ENCODE results near the gene SEC16A. TPM values are rescaled to one million over a fixed set of nuclear protein-coding genes. Genes with fewer than 3 reads are reported as not detected.

Gene SEC16A, protein sequence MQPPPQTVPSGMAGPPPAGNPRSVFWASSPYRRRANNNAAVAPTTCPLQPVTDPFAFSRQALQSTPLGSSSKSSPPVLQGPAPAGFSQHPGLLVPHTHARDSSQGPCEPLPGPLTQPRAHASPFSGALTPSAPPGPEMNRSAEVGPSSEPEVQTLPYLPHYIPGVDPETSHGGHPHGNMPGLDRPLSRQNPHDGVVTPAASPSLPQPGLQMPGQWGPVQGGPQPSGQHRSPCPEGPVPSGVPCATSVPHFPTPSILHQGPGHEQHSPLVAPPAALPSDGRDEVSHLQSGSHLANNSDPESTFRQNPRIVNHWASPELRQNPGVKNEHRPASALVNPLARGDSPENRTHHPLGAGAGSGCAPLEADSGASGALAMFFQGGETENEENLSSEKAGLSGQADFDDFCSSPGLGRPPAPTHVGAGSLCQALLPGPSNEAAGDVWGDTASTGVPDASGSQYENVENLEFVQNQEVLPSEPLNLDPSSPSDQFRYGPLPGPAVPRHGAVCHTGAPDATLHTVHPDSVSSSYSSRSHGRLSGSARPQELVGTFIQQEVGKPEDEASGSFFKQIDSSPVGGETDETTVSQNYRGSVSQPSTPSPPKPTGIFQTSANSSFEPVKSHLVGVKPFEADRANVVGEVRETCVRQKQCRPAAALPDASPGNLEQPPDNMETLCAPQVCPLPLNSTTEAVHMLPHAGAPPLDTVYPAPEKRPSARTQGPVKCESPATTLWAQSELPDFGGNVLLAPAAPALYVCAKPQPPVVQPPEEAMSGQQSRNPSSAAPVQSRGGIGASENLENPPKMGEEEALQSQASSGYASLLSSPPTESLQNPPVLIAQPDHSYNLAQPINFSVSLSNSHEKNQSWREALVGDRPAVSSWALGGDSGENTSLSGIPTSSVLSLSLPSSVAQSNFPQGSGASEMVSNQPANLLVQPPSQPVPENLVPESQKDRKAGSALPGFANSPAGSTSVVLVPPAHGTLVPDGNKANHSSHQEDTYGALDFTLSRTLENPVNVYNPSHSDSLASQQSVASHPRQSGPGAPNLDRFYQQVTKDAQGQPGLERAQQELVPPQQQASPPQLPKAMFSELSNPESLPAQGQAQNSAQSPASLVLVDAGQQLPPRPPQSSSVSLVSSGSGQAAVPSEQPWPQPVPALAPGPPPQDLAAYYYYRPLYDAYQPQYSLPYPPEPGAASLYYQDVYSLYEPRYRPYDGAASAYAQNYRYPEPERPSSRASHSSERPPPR (N-terminal part only)
- 18.2 and 24.9 TPM in 2 replicates for total RNA-seq

DNA sequence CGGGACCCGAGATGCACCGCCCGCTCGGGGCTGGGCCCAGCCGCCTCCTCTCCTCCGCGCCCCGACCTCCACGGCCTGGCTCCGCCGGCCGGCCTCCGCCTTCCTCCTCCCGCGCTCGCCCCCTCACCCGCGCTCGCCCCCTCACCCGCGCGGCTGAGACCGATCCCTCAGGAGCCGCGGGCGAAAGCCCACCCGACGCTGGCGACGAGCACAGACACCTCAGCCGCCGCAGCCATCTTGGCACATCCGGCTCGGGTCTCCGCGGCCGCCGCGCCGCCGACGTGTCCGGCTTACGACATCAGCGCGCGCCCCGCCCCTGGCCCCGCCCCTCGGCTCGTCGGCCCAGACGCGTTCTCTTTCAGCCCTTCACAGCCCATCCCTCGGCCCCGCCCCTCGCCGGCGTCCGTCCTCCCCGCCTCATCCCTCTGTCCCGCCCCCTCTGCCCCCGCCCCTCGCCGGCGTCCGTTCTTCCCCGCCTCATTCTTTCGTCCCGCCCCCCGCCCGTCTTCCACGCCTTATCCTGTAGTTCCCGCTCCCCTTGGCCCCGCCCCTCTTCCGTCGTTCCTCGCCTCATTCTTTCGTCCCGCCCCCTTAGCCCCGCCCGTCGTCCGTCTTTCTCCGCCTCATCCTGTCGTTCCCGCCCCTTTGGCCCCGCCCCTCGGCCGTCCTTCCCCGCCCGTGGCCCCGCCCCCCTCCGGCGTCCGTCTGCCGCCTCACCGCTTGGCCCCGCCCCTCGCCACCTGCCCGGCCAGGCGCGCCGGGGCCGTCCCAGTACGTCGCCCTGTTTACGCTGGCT, at the start of gene SEC16A:
SEC16A (minus strand) TSS at position 248 of the 796 bp plus-strand sequence. CDS start 5,425 bp downstream, outside the sequence.

DNA sequence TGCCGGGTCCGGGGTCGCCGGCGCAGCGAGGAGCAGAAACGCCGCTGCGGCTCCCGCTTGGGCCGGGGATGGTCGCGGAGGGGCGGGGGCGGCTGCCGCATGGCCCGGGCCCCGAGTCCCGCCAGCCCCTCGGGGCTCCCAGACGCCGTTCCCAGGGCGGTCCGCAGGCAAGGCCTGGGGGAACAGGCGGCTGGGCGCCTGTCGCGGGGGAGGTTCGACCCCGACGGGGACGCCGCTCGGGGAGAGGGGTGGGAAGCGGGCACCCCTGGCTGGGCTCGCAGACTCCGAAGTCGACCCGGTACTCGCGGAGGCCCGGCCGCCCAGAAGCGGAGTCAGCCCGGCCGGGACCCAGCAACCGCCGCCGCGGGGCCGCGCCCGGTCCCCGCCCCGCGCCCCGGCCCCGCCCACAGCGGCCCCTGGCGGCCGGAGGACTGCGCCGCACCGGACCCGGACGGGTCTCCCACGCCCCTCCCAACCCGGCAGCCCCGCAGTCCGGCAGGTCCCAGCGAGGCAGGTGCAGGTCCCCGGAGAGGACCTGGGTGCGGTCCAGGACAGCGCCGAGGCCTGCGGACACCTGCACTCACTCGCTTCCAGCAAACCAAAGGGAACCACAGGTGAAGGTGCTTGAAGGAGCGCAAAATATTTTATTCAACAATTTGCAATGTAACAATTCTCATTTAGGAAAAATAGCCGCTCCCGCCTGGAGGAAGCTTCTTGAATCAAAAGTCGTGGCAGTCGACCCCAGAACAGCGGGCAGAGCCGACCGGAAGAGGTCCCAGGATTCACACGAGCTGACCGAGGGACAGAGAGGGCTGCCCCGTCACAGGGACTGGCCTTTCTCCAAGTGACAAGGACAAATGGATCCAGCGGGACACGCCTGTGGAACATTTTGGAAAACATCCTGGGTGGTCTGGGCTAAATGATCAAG, 43.1 kb downstream of the SEC16A start, which contains the start of gene INPP5E:
INPP5E (minus strand) TSS at position 365 of the 928 bp plus-strand sequence. CDS start 426 bp downstream, outside the sequence.

DNA sequence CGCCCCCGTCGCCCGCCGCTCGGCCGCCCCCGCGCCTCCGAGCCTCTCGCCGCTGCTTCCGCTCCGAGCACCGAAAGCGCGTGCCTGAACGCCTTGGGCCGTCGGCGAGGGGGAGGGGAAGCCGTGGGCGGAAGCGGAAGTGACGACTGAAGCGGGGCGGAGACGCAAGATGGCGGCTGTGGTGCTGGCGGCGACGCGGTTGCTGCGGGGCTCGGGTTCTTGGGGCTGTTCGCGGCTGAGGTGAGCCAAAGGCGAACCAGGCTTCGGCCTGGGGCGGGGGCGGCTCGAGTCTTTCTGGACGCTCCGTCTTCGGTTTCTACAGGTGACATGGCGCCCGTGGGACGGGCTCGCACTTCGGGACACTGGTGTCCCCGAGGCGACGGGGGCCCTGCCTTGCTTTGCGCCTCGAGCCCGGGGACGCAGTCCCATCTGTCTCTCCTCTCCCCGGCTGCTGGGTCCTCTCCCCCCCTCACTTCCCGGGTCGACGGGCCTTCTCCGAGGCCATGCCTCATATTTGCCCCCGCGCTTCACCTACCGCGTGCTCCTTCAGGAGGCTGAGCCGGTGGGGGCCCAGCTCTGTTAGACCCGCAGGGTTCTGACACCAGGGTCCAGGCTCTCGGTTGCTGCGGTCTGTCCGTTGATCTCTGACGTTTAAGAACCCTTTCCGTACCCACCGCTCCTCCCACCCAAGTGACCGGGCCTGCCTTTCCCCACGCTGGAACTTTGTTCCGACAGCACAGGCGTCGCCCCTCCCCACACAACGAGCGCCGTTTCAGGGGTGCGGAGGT, 72.1 kb downstream of the SEC16A start, which contains the start of the genes ENTR1 and PMPCA:
ENTR1 (minus strand) TSS at position 115 of the 788 bp plus-strand sequence. CDS start 217 bp downstream, outside the sequence.
PMPCA (plus strand) TSS at position 159 of the 788 bp plus-strand sequence; CDS start at position 170, 11 bp downstream.

DNA sequence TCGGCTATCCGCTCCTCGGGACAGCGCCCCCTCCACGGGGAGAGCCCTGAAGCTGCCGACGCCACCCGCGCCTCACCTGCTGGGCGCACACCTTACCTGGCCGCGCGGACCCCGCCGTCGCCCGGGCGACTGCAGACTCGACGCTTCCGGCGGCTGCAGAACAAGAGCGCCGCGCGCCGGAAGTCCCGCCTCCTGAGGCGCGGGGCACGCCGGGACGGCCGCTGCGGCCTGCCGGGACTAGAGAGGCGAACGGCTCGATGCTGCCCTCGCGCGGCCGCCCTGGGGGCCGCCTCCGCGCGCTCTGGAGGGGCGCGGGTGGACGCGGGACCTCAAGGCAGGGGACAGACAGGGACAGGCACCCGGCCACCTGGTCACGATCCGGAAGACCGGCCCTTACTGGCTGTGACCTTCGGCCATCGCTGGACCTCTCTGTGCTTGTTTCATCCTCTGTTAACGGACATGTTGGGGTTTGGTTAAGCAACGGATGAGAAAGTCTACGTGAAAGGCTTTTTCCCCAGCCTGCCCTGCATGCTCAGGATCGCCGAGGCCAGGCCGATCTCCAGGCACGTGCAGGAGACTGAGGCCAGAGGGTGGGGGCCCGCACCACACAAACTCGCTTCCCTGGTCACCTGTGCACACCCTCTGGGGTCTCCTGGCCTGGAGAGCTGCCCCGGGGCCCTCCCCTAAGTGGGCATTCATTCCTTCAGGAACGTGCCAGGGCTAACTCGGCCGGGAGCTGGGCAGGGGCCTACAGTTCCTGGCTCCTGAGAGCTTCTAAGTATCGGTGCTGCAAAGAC, 82.6 kb downstream of the SEC16A start, which contains the start of gene SNAPC4:
SNAPC4 (minus strand) TSS at position 133 of the 797 bp plus-strand sequence. CDS start 1,742 bp downstream, outside the sequence.

Other genes with a start within 250 kb of the SEC16A start
- 8.6 and 9.9 TPM in 2 replicates for gene QSOX2, start 237.2 kb downstream of the SEC16A start, total RNA-seq
- under 0.01 TPM in 2 replicates for gene CCDC187, start 178.9 kb downstream of the SEC16A start, total RNA-seq
- gene GPSM1, start 155.5 kb downstream of the SEC16A start, total RNA-seq = 41.7 and 50.7 TPM in 2 replicates
- gene DNLZ, start 119.3 kb downstream of the SEC16A start, total RNA-seq = 9.9 and 16.5 TPM in 2 replicates
- 2.6 and 4.1 TPM in 2 replicates for gene CARD9, start 109.4 kb downstream of the SEC16A start, total RNA-seq
- 4.9 and 6.5 TPM in 2 replicates for gene SNAPC4, start 82.9 kb downstream of the SEC16A start, total RNA-seq
- gene ENTR1, start 72.4 kb downstream of the SEC16A start, total RNA-seq = 22.9 and 24.6 TPM in 2 replicates
- 31.4 and 37.7 TPM in 2 replicates for gene PMPCA, start 72.4 kb downstream of the SEC16A start, total RNA-seq
- gene INPP5E, start 43.2 kb downstream of the SEC16A start, total RNA-seq = 5.2 and 5.3 TPM in 2 replicates
- gene NOTCH1, start 63.0 kb upstream of the SEC16A start, total RNA-seq = 23.5 and 39.6 TPM in 2 replicates
- 15.5 and 15.7 TPM in 2 replicates for gene EGFL7, start 179.9 kb upstream of the SEC16A start, total RNA-seq
- gene AGPAT2, start 204.4 kb upstream of the SEC16A start, total RNA-seq = 27.5 and 37.8 TPM in 2 replicates
- 1.4 and 2.6 TPM in 2 replicates for gene DIPK1B, start 229.5 kb upstream of the SEC16A start, total RNA-seq